GM21717 (cell line): ENCODE measurements around the gene SERPINI1.

ENCODE experiments used
- ATAC-seq: cut with Tn5 transposase; IDR thresholded peaks from one replicate; pipeline ENCODE4 v1.9.1; 2021; ENCODE audit warnings: mild to moderate bottlenecking, moderate library complexity; ENCODE audit not compliant: unreplicated experiment

Gene SERPINI1

GRCh38 chr3:167735233-167736138 lies at the start of gene SERPINI1:
SERPINI1 (plus strand) TSS chr3:167735721; CDS start chr3:167789129, 53,408 bp downstream.
- ATAC-seq = peak; percentile 70

GRCh38 chr3:167691366-167691765 lies 44.2 kb upstream of the SERPINI1 start:
- peak; percentile 100 for ATAC-seq

DNA sequence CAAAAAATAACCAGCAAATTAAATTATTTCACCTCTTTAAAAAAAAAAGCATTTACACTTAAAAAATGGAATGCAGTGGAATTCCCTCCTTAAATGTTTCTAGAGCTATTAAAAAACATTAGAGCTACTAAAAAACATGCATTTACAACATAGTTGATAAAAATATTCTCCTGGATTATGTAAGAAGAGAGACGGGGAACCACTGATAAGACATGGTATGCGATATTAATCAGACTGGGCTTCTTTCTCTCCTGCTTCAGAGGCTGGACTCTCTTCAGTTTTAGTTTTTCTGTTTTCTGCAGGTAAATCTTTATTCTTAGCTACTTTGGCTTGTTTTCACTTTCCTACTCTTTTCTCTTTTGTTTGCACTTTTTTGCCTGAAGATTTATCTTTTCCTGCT lies 41.4 kb upstream of the SERPINI1 start:
- ATAC-seq = no peak

- ATAC-seq = no peak
Measured at GRCh38 chr3:167700046-167700445, 35.5 kb upstream of the SERPINI1 start.

GRCh38 chr3:167700926-167701325 lies 34.6 kb upstream of the SERPINI1 start:
- no peak for ATAC-seq

GRCh38 chr3:167705840-167706239 lies 29.7 kb upstream of the SERPINI1 start:
- ATAC-seq = no peak

DNA sequence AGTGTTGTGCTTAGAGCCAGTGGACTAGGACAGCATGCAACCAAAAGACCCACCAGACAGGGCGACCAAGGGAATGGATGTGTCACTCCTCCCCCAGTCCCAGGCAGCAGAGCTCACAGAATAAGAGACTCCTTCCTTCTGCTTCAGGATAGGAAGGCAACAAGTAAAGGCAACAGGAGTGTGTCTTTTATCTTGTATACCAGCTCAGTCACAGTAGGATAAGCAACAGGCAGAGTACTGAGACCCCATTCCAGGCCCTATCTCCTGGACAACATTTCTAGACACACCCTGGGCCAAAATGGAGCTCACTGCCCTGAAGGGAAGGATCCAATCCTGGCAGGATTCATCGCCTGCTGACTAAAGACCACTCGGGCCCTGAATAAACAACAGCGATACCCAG lies 25.8 kb upstream of the SERPINI1 start:
- ATAC-seq = no peak

- ATAC-seq = no peak
Measured at GRCh38 chr3:167710552-167710951, 25.0 kb upstream of the SERPINI1 start.

DNA sequence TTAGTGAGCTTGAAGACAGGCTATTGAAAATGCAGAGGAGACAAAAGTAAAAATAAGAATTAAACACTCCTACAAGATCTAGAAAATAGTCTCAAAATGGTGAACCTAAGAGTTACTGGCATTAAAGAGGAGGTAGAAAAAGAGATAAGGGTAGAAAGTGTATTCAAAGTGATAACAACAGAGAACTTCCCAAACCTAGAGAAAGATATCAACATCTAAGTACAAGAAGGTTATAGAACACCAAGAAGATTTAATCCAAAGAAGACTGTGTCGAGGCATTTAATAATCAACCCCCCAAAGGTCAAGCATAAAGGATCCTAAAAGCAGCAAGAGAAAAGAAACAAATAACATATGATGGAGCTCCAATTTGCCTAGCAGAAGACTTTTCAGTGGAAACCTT lies 24.1 kb upstream of the SERPINI1 start:
- ATAC-seq = no peak

- no peak for ATAC-seq
Measured at GRCh38 chr3:167712445-167712844, 23.1 kb upstream of the SERPINI1 start.

- ATAC-seq = no peak
Measured at GRCh38 chr3:167714871-167715270, 20.6 kb upstream of the SERPINI1 start.

- ATAC-seq = no peak
Measured at GRCh38 chr3:167716920-167717319, 18.6 kb upstream of the SERPINI1 start.

- no peak for ATAC-seq
Measured at GRCh38 chr3:167718582-167718981, 16.9 kb upstream of the SERPINI1 start.

DNA sequence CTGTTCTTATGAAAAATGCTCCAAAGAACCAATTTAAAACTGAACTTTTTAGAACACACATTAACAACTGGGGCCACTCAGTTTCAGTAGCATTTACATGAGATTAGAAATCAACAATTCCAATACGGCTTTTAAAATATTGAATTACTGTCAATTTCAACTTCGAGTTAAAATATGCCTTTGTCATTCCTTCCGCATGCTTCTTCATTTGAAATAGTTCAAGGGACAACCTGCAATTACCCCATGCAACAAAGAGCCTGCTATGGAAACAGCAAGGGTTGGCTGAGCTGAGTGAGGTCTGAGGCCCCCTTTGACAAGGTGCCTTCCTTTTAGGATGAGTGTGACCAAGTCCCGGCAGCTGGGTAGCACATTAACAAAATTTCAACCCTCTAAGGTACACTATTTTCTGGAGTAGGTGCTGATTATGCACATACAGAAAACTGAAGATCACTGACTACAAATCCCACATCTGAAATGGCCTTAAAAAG lies 12.5 kb upstream of the SERPINI1 start:
- no peak for ATAC-seq

- no peak for ATAC-seq
Measured at GRCh38 chr3:167723872-167724271, 11.6 kb upstream of the SERPINI1 start.

DNA sequence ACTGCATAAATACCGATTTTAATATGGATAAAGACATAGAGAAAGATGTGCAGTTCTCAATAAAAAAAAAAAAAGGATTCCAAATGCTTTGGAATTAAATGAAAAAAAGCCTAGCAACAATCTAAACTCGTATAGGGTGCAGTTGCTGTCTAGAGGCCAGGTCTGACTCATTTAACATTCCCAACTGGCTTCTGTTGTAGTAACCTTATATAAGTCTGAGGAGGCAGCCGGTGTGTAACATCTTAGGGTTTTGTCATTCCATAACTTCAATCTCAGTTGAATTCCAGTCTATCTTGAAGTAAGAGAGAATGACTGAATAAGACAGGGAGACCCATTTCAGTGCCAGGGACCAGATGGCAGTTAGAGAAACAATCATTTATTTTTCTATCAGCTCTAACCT lies 7.3 kb upstream of the SERPINI1 start:
- no peak for ATAC-seq

DNA sequence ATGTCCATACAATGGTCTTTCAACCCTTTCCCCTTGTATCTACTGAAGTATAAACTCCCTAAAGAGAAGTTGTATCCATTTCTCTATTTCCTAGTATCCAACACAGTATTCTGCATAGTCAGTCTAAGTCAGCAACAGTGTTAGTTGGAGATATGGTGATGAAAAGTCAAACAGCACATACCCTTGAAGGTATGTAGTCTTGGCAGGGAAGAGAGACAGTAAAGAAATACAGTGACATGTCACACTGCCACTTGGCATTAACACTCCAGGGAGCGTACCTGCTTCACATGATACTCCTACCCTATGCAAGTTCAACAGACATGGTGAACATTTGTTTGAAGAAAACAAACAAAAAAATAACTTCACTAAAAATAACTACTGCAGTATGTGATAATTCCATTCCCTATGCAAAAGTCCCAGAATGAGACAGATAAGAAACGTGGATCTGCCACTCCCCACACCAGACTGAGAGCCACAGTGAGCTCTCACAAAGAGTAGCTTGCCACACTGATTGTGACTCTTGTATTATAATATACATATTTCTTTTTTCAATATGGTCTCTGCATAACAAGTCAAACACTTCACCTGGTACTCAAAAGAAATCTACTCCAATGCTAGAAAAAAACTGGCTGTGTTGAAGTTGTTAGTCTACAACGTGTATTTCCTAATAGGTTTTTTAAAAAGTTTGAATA lies 6.7 kb upstream of the SERPINI1 start:
- no peak for ATAC-seq

- ATAC-seq = no peak
Measured at GRCh38 chr3:167729591-167729990, 5.9 kb upstream of the SERPINI1 start.

GRCh38 chr3:167731393-167731792 lies 4.1 kb upstream of the SERPINI1 start:
- ATAC-seq = no peak

- no peak for ATAC-seq
Measured at GRCh38 chr3:167732313-167733065, 3.0 kb upstream of the SERPINI1 start.

DNA sequence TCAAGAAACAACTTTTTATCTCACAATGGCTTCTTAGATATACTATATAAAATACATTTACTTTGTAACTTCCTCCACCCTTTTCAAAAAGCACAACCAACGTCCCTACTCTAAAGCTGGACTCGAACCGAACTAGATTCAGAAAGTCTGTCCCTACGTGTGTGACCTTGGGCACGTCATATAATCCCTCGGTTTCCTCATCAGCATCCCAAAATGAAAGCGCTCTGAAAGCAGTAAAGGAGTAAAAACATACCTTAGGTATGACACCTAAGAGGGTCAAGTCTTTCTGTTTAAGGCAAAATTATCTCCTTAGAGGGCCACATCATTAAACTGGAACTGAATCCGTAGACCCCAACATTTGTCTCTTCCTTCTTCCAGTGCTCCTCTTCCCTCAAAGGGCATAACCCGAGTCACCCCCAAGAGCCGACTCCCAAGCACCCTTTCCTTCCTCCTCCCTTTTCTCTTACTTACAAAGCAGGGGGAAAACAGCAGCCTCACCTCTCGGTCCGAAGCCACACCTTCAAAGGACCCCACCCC lies 1.5 kb upstream of the SERPINI1 start:
- no peak for ATAC-seq
